ENCODE results near the gene CRYL1.

Gene CRYL1

GRCh38 chr13:20425819-20426219 lies 99.8 kb downstream of the CRYL1 start:
- no peaks in the 10 kb centered on the region for H3F3A ChIP-seq (ENCODE audit: control insufficient read depth, insufficient read depth)
- H3K79me2 ChIP-seq (ENCODE audit: control insufficient read depth, low read length) = no peaks in the 10 kb centered on the region
- no peak overlapping the region for H3K27ac ChIP-seq (ENCODE audit: low read depth, low read length)
- no peaks in the 10 kb centered on the region for H3K9me2 ChIP-seq (replicated peaks; ENCODE audit: control insufficient read depth, low read length)
- no peaks in the 10 kb centered on the region for H3K27me3 ChIP-seq (ENCODE audit: control insufficient read depth, low read length)
- TF ChIP-seq EZH2phosphoT487 (IDR thresholded peaks at IDR 0.05; ENCODE audit: borderline replicate concordance, low read length) = no peak
- TF ChIP-seq CTCF (IDR thresholded peaks at IDR 0.05; ENCODE audit: low read depth, low read length, poor library complexity, severe bottlenecking) = no peak
- no peaks in the 10 kb centered on the region for H3K36me3 ChIP-seq (ENCODE audit: control insufficient read depth, low read length)
- H3K4me3 ChIP-seq (ENCODE audit: low read length) = no peak overlapping the region
- no peaks in the 10 kb centered on the region for H3K9me3 ChIP-seq (ENCODE audit: control insufficient read depth, insufficient read depth, low read length)
- H3K4me1 ChIP-seq (ENCODE audit: control insufficient read depth, low read length) = peaks cover 11% of the 10 kb centered on the region
- no peak overlapping the region; the same call in 1 of the 2 replicates for H3K4me2 ChIP-seq (ENCODE audit: low read length)
- H4K20me1 ChIP-seq (ENCODE audit: control insufficient read depth, insufficient read depth, low read depth, low read length) = no peaks in the 10 kb centered on the region

GRCh38 chr13:20424949-20425348 lies 100.7 kb downstream of the CRYL1 start:
- H3K9me3 ChIP-seq (ENCODE audit: control insufficient read depth, insufficient read depth, low read length) = no peaks in the 10 kb centered on the region
- no peaks in the 10 kb centered on the region for H3K36me3 ChIP-seq (ENCODE audit: control insufficient read depth, low read length)
- no peak overlapping the region for H3K27ac ChIP-seq (ENCODE audit: low read depth, low read length)
- H3K4me3 ChIP-seq (ENCODE audit: low read length) = no peak overlapping the region
- no peaks in the 10 kb centered on the region for H4K20me1 ChIP-seq (ENCODE audit: control insufficient read depth, insufficient read depth, low read depth, low read length)
- H3K79me2 ChIP-seq (ENCODE audit: control insufficient read depth, low read length) = no peaks in the 10 kb centered on the region
- H3K4me2 ChIP-seq (ENCODE audit: low read length) = peak overlapping the region; percentile 20; the same call in 1 of the 2 replicates
- no peaks in the 10 kb centered on the region for H3F3A ChIP-seq (ENCODE audit: control insufficient read depth, insufficient read depth)
- no peak for TF ChIP-seq EZH2phosphoT487 (IDR thresholded peaks at IDR 0.05; ENCODE audit: borderline replicate concordance, low read length)
- TF ChIP-seq CTCF (IDR thresholded peaks at IDR 0.05; ENCODE audit: low read depth, low read length, poor library complexity, severe bottlenecking) = no peak
- H3K4me1 ChIP-seq (ENCODE audit: control insufficient read depth, low read length) = peaks cover 11% of the 10 kb centered on the region
- H3K9me2 ChIP-seq (replicated peaks; ENCODE audit: control insufficient read depth, low read length) = no peaks in the 10 kb centered on the region
- no peaks in the 10 kb centered on the region for H3K27me3 ChIP-seq (ENCODE audit: control insufficient read depth, low read length)

- Histone ChIP-seq H3K27ac (ENCODE audit: low read depth, low read length) (no peak overlapping the region), H3K4me2 (ENCODE audit: low read length) (no peak overlapping the region), H3K36me3 (ENCODE audit: control insufficient read depth, low read length) (no peaks in the 10 kb centered on the region), H3K9me3 (ENCODE audit: control insufficient read depth, insufficient read depth, low read length) (no peaks in the 10 kb centered on the region), H3F3A (ENCODE audit: control insufficient read depth, insufficient read depth) (no peaks in the 10 kb centered on the region), H4K20me1 (ENCODE audit: control insufficient read depth, insufficient read depth, low read depth, low read length) (no peaks in the 10 kb centered on the region), H3K79me2 (ENCODE audit: control insufficient read depth, low read length) (no peaks in the 10 kb centered on the region), H3K4me1 (ENCODE audit: control insufficient read depth, low read length) (peaks cover 11% of the 10 kb centered on the region), H3K9me2 (replicated peaks; ENCODE audit: control insufficient read depth, low read length) (no peaks in the 10 kb centered on the region), H3K27me3 (ENCODE audit: control insufficient read depth, low read length) (no peaks in the 10 kb centered on the region), H3K4me3 (ENCODE audit: low read length) (no peak overlapping the region)
- no peak for TF ChIP-seq CTCF (IDR thresholded peaks at IDR 0.05; ENCODE audit: low read depth, low read length, poor library complexity, severe bottlenecking)
- TF ChIP-seq EZH2phosphoT487 (IDR thresholded peaks at IDR 0.05; ENCODE audit: borderline replicate concordance, low read length) = no peak
These were observed 101.2 kb downstream of the CRYL1 start for GRCh38 chr13:20424559-20424852.

- no peaks in the 10 kb centered on the region for H4K20me1 ChIP-seq (ENCODE audit: control insufficient read depth, insufficient read depth, low read depth, low read length)
- H3K27ac ChIP-seq (ENCODE audit: low read depth, low read length) = no peak overlapping the region
- H3F3A ChIP-seq (ENCODE audit: control insufficient read depth, insufficient read depth) = no peaks in the 10 kb centered on the region
- H3K27me3 ChIP-seq (ENCODE audit: control insufficient read depth, low read length) = no peaks in the 10 kb centered on the region
- no peak overlapping the region for H3K4me3 ChIP-seq (ENCODE audit: low read length)
- TF ChIP-seq EZH2phosphoT487 (IDR thresholded peaks at IDR 0.05; ENCODE audit: borderline replicate concordance, low read length) (no peak), CTCF (IDR thresholded peaks at IDR 0.05; ENCODE audit: low read depth, low read length, poor library complexity, severe bottlenecking) (no peak)
- peaks cover 11% of the 10 kb centered on the region for H3K4me1 ChIP-seq (ENCODE audit: control insufficient read depth, low read length)
- no peak overlapping the region for H3K4me2 ChIP-seq (ENCODE audit: low read length)
- H3K36me3 ChIP-seq (ENCODE audit: control insufficient read depth, low read length) = no peaks in the 10 kb centered on the region
- H3K9me2 ChIP-seq (replicated peaks; ENCODE audit: control insufficient read depth, low read length) = no peaks in the 10 kb centered on the region
- H3K79me2 ChIP-seq (ENCODE audit: control insufficient read depth, low read length) = no peaks in the 10 kb centered on the region
- no peaks in the 10 kb centered on the region for H3K9me3 ChIP-seq (ENCODE audit: control insufficient read depth, insufficient read depth, low read length)
These were observed 103.3 kb downstream of the CRYL1 start for GRCh38 chr13:20422362-20422761.
